Left lung (tissue), 10 donors: ENCODE data around the gene MPO. TPM values are rescaled to one million over a fixed set of nuclear protein-coding genes. Genes with fewer than 3 reads are reported as not detected.
A peak's percentile ranks its signal among the peaks of the same experiment; 100 is the strongest.

Experiments used
- ATAC-seq: fragments of 200-7000 bp; cut with Tn5 transposase; one replicate; pipeline ENCODE4 v1.9.1; 2020; ENCODE audit warnings: moderate library complexity
- DNase-seq, 4 donors: peaks; one replicate each; pipeline ENCODE4 v3.0.0-alpha.2; 2013 to 2020
- H3K27ac ChIP-seq, 2 donors: fragments of 200-600 bp; sonication (generic) in 1 of 2; one replicate each; pipeline versions ENCODE4 v1.5.0 to v1.8.0; 2020 to 2021
- H3K27me3 ChIP-seq, 2 donors: fragments of 200-600 bp; sonication (generic) in 1 of 2; one replicate each; pipeline versions ENCODE4 v1.5.0 to v1.8.0; 2020 to 2021
- H3K36me3 ChIP-seq, 2 donors: fragments of 200-600 bp; sonication (generic) in 1 of 2; one replicate each; pipeline versions ENCODE4 v1.5.0 to v1.8.0; 2020 to 2021
- H3K4me1 ChIP-seq, 2 donors: fragments of 200-600 bp; one replicate each; pipeline ENCODE4 v1.8.0; 2021
- H3K4me3 ChIP-seq, 2 donors: fragments of 200-600 bp; sonication (generic) in 1 of 2; one replicate each; pipeline versions ENCODE4 v1.5.0 to v1.8.0; 2020 to 2021; ENCODE audit warnings: mild to moderate bottlenecking in 1 of 2
- H3K9me3 ChIP-seq, 2 donors: fragments of 200-600 bp; sonication (generic) in 1 of 2; one replicate each; pipeline versions ENCODE4 v1.5.0 to v1.8.0; 2020 to 2021
- intact Hi-C, 2 donors: fragments of 100-400 bp; cut with DNase I; formaldehyde crosslinking; loops; one replicate each; pipeline versions ENCODE4 v1.11.2 to v1.14.2; 2022
- polyA plus RNA-seq, 6 donors: library from polyadenylated mRNA; unstranded; fragments of 120-200 nt; gene quantifications; one replicate each; pipeline ENCODE4 v1.2.1, GENCODE V29; 2013; ENCODE audit not compliant: insufficient read length in 6 of 6
- total RNA-seq, 2 donors: library from RNA; stranded (reverse); fragmentation: NEBNext Ultra II Directional; extraction: Animal tissue kit (Norgen Biotek cat#: 25700); gene quantifications; one replicate each; pipeline ENCODE4 v1.2.1, GENCODE V29; 2021
- TF ChIP-seq, protein P1 (sequence below), 2 donors: fragments of 200-600 bp; sonication (generic) in 1 of 2; IDR thresholded peaks; one replicate each; pipeline versions ENCODE4 v1.5.0 to v1.8.0; 2021; ENCODE audit warnings: antibody characterized with exemption in 2 of 2
- donor health status: DM: no; HTN: yes; CAD: no.
- donor health status: DM: no; HTN: no; CAD: no.

MPO gene
- total and polyA plus RNA-seq, 8 donors = 1.0 to 15.3 (median 11.2) TPM

GRCh38 chr17:58234512-58234911, 46.2 kb downstream of the MPO start:
- peaks cover 0 to 6% of the 10 kb centered on the region in 2 donors for H3K4me1 ChIP-seq
- no peak overlapping the region for H3K27ac ChIP-seq
- H3K4me3 ChIP-seq = no peak overlapping the region
- ATAC-seq = no peak
- TF ChIP-seq, protein P1, sequence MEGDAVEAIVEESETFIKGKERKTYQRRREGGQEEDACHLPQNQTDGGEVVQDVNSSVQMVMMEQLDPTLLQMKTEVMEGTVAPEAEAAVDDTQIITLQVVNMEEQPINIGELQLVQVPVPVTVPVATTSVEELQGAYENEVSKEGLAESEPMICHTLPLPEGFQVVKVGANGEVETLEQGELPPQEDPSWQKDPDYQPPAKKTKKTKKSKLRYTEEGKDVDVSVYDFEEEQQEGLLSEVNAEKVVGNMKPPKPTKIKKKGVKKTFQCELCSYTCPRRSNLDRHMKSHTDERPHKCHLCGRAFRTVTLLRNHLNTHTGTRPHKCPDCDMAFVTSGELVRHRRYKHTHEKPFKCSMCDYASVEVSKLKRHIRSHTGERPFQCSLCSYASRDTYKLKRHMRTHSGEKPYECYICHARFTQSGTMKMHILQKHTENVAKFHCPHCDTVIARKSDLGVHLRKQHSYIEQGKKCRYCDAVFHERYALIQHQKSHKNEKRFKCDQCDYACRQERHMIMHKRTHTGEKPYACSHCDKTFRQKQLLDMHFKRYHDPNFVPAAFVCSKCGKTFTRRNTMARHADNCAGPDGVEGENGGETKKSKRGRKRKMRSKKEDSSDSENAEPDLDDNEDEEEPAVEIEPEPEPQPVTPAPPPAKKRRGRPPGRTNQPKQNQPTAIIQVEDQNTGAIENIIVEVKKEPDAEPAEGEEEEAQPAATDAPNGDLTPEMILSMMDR (IDR thresholded peaks at IDR 0.05) = no peak
- no peaks in the 10 kb centered on the region for H3K9me3 ChIP-seq
- no peak for DNase-seq
- no peaks in the 10 kb centered on the region for H3K36me3 ChIP-seq
- intact Hi-C loops = no loop called here
- peaks cover 4 to 50% of the 10 kb centered on the region in 2 donors for H3K27me3 ChIP-seq

- no peak for DNase-seq
- Histone ChIP-seq H3K27me3 (peaks cover 4 to 45% of the 10 kb centered on the region in 2 donors), H3K36me3 (no peaks in the 10 kb centered on the region), H3K4me3 (no peak overlapping the region), H3K4me1 (peaks cover 0 to 6% of the 10 kb centered on the region in 2 donors), H3K9me3 (no peaks in the 10 kb centered on the region), H3K27ac (no peak overlapping the region)
- peak; percentile 69 for ATAC-seq
- intact Hi-C loops = no loop called here
- TF ChIP-seq, protein P1 (IDR thresholded peaks at IDR 0.05) = no peak
Observed at GRCh38 chr17:58233543-58233942, 47.2 kb downstream of the MPO start.

DNA sequence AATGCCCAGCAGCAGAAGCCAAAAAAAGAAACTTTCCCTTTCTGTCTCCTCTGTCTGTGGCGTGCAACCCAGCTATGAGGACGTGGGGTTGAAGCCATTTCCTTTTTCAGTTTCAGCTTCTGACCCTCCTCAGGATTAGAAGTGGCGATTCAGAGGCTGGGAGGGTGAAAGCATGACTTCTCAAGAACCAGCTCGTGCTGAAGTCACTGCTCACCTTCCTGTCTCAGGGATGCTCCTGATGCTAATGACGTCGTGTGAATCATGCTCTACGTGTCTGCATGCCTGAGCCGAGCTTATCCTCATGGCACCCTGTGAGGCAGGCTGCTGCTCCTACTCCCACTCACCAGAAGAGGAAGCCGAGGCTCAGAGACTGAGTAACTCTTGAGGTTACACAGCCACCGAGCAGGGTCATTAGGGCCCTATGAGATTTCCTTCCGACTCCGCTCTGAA, 48.0 kb downstream of the MPO start:
- peak in 1 of 4 donors; percentile 61 for DNase-seq
- TF ChIP-seq, protein P1 (IDR thresholded peaks at IDR 0.05) = no peak
- no peak overlapping the region for H3K27ac ChIP-seq
- H3K4me1 ChIP-seq = peaks cover 0 to 6% of the 10 kb centered on the region in 2 donors
- H3K36me3 ChIP-seq = no peaks in the 10 kb centered on the region
- peaks cover 4 to 43% of the 10 kb centered on the region in 2 donors for H3K27me3 ChIP-seq
- no peaks in the 10 kb centered on the region for H3K9me3 ChIP-seq
- intact Hi-C loops = no loop called here
- ATAC-seq = peak; percentile 87
- H3K4me3 ChIP-seq = no peak overlapping the region

- no peak for DNase-seq
Observed at GRCh38 chr17:58231641-58232040, 49.1 kb downstream of the MPO start.

GRCh38 chr17:58229881-58230280, 50.9 kb downstream of the MPO start:
- Histone ChIP-seq H3K9me3 (no peaks in the 10 kb centered on the region), H3K4me3 (no peak overlapping the region), H3K27me3 (peaks cover 0 to 27% of the 10 kb centered on the region in 2 donors), H3K4me1 (peaks cover 0 to 6% of the 10 kb centered on the region in 2 donors), H3K36me3 (no peaks in the 10 kb centered on the region), H3K27ac (no peak overlapping the region)
- no peak for DNase-seq
- TF ChIP-seq, protein P1 (IDR thresholded peaks at IDR 0.05) = no peak
- intact Hi-C loops = no loop called here
- ATAC-seq = no peak

More at GRCh38 chr17:58231641-58232040, 49.1 kb downstream of the MPO start:
- TF ChIP-seq, protein P1 (IDR thresholded peaks at IDR 0.05) = no peak
- Histone ChIP-seq H3K36me3 (no peaks in the 10 kb centered on the region), H3K4me3 (no peak overlapping the region), H3K4me1 (peaks cover 0 to 6% of the 10 kb centered on the region in 2 donors), H3K27ac (no peak overlapping the region), H3K27me3 (peaks cover 4 to 41% of the 10 kb centered on the region in 2 donors), H3K9me3 (no peaks in the 10 kb centered on the region)
- no peak for ATAC-seq
- intact Hi-C loops = no loop called here
